ENCODE results near the gene FOXL3.

The FOXL3 gene

GRCh38 chr7:302054-302992, 12.4 kb downstream of the FOXL3 start:
- no peak for DNase-seq (ENCODE audit: low read depth in 2 of 2)

GRCh38 chr7:303425-303824, 13.5 kb downstream of the FOXL3 start:
- no peak for DNase-seq (ENCODE audit: low read depth in 2 of 2)

DNA sequence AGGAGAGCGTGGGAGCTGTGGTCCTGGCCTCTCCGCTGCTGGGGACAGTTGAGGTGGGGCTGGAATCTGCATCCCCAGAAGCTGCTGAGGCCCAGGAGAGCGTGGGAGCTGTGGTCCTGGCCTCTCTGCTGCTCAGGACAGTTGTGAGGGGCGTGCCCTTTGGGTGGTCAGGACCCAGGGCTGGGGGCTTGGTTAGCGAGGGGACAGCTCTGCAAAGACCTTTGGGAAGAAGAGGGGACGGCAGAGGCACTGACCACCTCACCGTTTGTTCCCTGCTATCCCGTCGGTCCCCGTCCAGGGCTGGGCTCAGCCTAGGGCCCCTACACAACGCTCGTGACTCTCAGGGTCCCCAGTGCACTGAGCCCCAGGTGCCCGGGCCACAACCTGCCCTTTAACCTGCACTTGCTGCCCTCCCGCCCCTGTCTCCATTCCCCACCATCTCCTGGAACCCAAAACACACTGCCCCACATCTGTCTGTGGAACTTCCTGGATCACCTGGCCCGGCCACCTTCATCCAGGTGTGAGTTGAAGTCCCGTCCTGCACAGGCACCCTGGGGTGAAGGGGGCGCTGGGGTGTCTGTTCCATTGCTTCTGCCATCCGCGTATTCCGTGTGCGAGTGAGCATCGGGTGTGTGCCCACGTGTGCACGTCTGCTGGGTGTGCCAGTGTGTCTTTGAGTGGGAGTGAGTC, 14.1 kb downstream of the FOXL3 start:
- DNase-seq (ENCODE audit: low read depth in 2 of 2) = no peak

GRCh38 chr7:304574-305409, 14.8 kb downstream of the FOXL3 start:
- no peak for DNase-seq (ENCODE audit: low read depth in 2 of 2)

- no peak for DNase-seq (ENCODE audit: low read depth in 2 of 2)
These were observed 15.6 kb downstream of the FOXL3 start for GRCh38 chr7:305410-306151.

DNA sequence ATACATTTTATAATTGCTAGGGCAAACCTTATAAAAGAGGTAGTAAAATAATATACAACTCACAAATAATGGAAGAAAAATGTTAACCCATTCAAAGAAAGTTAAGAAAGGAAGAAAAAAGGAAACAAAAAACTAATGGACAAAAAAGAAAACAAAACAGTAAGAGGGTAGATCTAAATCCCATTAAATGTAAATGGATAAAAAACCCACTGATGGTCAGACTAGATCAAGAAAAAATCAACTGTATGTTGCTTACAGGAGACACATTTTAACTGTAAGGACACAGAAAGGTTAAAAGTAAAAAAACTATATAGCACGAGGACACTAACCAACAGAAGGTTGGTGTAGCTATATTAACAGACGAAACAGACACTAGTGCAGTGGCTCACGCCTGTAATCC, 18.0 kb downstream of the FOXL3 start:
- no peak for DNase-seq (ENCODE audit: low read depth in 2 of 2)

DNA sequence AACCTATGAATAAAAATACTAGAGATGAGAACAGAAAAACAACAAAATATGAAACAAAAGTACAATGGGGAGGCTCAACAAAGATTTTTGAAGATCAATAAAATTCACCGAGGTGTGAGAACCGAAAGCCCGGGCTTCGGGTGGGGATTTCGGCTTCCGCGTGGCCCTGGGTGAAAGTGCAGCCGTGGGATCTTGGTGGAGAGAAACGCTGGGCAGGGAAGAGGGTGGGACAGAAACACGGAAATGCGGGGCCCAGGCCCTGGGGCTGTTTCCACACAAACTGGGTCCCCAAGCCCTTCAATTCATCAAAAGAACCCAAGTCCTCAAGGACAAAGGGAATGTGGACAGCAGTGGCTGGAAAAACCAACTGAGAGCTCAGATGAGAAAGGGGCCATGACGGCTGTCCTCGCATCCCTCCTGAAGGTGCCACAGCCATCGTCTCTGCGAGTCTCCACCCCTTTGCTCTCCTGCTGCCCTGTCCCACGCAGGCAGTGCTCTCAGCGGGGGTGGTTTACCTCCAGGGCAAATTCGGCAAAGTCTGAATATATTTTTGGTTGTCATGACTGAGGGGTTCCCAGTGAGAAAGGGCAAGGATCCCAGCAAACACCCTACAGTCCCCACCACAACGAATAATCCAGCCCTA, 19.7 kb downstream of the FOXL3 start:
- DNase-seq (ENCODE audit: low read depth in 2 of 2) = no peak

DNA sequence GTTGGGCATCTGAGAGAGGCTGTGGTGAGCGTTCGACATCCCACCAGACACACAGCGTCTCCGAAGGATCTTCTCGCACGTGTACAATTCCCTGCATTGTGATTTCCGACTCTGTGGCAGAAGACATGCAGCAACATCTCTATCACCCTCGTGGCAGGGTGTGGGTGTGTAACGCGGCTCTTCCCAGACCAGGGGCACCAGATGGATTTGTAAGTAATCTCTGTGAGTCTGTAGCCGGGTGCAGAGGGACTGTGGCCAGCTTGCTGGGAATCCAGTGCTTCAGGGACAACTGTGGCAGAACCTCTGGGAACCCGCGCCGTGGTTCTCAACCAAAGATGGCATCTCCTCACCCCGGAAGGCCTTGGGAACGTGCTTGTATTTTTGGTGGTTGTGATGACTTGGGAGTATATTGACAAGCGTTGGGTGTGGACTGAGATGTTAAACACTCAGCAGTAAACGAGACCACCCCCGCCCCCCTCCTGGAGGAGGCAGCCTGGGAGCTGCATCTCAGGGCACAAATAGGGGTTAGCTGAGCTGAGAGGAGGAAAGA, 21.2 kb downstream of the FOXL3 start:
- DNase-seq (ENCODE audit: low read depth in 2 of 2) = no peak

DNA sequence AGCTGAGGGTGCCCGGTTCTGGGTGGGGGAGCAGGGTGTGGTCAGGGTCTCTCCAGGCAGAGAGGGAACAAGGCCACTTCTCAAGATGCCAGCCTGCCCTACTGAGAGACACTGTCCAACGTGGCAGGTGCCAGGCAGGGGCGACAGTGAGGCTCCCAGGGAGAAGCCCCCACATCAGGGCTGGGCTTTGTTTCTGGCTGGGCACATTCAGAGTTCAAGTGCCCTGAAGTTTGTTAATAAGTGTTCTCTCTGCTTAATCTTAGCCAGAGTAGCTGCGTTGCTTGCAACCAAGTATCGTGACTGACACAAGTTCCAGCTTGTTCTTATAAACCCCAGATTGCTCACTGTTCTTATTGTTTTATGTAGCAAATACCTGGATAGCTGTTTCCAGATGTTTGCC, 21.8 kb downstream of the FOXL3 start:
- no peak for DNase-seq (ENCODE audit: low read depth in 2 of 2)

DNA sequence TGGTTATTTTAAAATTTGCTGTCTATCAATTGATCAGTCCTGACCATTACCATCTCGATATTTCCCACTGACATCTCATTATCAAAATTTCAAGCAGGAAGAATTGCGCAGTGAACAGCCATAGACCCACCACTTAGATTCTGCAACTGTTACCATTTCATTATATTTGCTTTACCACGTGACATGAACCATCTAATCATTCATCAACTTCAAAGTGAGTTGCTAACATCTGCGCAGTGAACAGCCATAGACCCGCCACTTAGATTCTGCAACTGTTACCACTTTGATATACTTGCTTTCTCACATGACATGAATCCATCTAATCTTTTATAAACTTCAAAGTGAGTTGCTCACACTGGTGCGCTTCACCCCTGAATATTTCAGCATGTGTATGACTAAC, 22.5 kb downstream of the FOXL3 start:
- no peak for DNase-seq (ENCODE audit: low read depth in 2 of 2)

GRCh38 chr7:314853-315252, 24.9 kb downstream of the FOXL3 start:
- DNase-seq (ENCODE audit: low read depth in 2 of 2) = no peak

GRCh38 chr7:315516-316265, 25.7 kb downstream of the FOXL3 start:
- no peak for DNase-seq (ENCODE audit: low read depth in 2 of 2)

- no peak for DNase-seq (ENCODE audit: low read depth in 2 of 2)
These were observed 27.9 kb downstream of the FOXL3 start for GRCh38 chr7:317643-318405.

DNA sequence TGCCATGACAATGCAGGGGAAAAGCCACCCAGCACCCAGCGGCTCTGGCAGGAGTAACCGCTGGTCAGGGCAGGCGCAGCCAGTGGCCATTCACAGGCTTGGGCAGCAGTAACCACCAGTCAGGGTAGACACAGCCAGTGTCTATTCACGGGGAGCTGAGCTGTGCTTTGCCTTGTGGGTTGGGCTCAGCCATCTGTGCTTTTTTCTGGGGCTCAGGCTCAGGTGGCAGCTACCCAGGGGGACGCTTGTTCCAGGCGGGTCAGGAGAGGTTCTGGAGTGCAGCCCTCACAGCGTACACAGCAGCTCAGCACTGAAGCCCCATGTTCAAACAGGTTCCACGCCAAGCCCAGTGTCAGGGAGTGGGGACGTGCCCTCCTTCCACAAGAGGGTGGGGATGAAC, 28.5 kb downstream of the FOXL3 start:
- DNase-seq (ENCODE audit: low read depth in 2 of 2) = no peak

DNA sequence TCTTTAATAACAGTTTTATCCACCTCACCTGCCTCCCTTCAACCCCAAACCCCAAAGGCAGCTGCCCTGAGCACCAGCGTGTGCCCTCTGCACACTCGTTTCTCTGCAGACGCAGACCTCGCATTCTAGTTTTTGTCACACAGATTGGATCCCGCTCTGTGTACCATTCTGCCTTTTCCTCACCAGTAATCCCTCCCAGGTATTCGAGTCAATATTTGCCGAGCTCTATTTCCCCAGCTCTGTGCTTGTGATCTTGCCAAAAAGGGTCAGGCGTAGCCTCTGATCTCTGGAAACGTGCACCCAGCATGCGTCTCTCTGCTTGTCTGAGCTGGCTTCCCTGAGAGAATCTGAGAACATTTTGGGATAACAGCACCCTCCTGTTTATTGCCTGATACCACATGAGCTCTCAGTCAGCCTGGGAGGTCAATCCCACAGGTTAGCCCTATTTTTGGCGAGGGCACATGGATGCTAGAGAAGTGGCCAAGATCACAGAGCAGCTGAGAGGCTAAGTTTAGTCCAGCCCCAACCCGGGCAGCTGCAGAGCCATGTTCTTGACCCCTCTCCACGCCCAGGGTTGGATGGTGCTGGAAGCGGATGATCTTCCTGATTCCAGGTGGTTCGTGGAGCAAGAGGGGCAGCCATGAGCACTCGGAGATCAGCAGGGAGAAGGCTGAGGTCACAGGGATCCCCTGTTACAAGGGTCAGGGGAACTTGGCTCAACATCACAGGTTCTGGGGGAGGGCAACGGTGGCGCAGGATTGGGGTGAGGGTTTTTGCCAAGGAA, 29.1 kb downstream of the FOXL3 start:
- DNase-seq (ENCODE audit: low read depth in 2 of 2) = no peak

GRCh38 chr7:320297-320696, 30.3 kb downstream of the FOXL3 start:
- no peak for DNase-seq (ENCODE audit: low read depth in 2 of 2)

- peak; percentile 74 to 79 for DNase-seq (ENCODE audit: low read depth in 2 of 2)
These were observed 32.2 kb downstream of the FOXL3 start for GRCh38 chr7:322111-322671.

- DNase-seq (ENCODE audit: low read depth in 2 of 2) = no peak
These were observed 32.7 kb downstream of the FOXL3 start for GRCh38 chr7:322708-323111.

Measured in stimulated activated CD4-positive, alpha-beta T cell treated with anti-CD3 and anti-CD28 coated beads, Interleukin-12 subunit alpha, Interleukin-12 subunit beta, amount 100 ng/mL, for 24 hours (primary cell).